COLO829 (cell line): Measurements from ENCODE around the gene RARB.

Experiments
- DNase-seq: peaks from one replicate; pipeline ENCODE4 v3.0.0; 2012; ENCODE audit warnings: low spot score

The RARB gene

GRCh38 chr3:25423780-25424588 is 4.1 kb upstream of the RARB start:
- DNase-seq, result peak; percentile 98

- DNase-seq, result no peak
Measured at GRCh38 chr3:25424614-25425013, 3.4 kb upstream of the RARB start.

GRCh38 chr3:25426408-25426807 is 1.7 kb upstream of the RARB start:
- no peak for DNase-seq

DNA sequence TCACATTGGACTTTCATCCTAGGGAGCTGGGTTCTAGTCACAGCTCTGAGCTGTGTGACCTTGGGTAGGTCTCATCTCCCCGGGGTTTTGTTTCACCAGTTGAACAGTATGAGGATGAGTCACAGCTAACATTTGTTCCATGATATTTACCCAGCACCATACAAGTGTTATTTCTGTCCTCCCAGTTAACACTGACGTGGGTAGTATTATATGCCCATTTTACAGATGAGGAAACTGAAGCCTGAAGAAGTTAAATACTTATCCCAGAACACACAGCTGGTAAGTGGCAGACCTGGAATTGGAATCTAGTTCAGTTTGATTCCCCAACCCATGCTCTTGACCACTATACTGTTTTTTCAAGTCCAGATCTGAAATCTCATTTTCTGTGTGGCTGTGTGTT is 908 bp upstream of the RARB start:
- DNase-seq, result no peak

DNA sequence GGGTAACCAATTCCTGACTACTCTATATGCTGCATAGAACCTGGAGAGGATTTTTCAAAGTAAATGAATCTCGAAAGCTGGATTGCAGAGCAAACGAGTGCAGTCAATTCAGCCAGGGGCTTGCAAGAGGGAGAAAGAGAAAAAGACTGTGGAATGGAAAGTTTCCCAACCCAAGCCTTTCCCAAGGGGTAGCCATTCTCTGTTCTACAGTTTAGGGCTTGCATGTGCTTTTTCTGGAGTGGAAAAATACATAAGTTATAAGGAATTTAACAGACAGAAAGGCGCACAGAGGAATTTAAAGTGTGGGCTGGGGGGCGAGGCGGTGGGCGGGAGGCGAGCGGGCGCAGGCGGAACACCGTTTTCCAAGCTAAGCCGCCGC is 511 bp upstream of the RARB start:
- DNase-seq, result no peak

DNA sequence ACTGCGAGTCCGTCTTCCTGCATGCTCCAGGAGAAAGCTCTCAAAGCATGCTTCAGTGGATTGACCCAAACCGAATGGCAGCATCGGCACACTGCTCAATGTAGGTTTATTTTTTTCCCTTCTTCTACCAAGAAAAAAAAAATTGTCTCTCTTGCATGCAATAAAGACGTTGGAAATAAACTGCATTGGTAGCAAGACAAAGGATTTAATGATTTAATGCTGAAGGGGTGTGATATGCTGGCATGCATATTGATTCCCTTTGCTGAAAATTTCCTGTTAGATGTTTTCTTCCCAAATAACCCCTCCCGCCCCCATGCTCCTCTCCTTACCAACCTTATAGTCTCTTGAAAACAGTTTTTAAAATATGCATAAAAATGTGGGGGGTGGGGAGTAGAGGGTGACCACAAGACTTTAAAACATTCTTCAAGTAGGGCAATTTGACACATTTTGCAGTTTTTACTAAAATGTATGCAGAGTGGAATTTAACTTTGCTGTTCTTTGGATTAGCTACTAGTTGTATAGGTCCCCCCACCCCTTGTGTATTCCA is 799 bp downstream of the RARB start:
- DNase-seq, result no peak

GRCh38 chr3:25429361-25430286 is 1.6 kb downstream of the RARB start:
- DNase-seq, result no peak

DNA sequence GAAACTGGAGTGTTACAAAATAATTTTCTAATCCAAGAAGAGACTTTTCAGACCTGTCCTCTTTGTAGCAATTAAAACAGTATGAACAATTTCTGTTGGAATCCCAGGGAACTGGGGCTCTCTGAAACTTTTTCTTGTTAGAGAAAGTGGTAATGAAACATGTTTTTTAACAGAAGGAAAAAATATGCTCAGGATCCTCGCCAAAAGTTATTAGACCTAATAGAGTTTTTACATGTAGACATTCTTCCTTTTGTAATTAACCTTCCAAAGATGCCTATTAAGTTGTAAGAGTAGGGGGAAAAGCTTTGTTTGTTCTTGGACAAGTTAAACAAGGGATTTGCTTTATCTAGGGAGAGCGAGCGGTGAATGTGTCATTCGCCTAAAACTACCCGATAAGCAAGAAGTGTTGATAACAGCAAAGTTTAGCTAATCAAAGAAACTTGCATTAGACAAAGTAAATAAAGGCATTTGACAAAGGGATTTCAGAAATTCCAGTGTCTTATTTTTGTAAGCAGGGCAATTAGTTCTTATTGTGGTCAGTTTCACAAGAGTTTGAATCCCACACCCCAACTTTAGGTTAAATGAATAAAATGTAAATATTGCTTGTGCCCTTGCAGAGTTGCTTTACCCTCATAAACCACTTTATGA is 2.3 kb downstream of the RARB start:
- DNase-seq, result no peak

- no peak for DNase-seq
Measured at GRCh38 chr3:25430935-25431770, 3.1 kb downstream of the RARB start.

GRCh38 chr3:25432176-25432720 is 4.2 kb downstream of the RARB start:
- no peak for DNase-seq

GRCh38 chr3:25433106-25433505 is 5.0 kb downstream of the RARB start:
- no peak for DNase-seq

DNA sequence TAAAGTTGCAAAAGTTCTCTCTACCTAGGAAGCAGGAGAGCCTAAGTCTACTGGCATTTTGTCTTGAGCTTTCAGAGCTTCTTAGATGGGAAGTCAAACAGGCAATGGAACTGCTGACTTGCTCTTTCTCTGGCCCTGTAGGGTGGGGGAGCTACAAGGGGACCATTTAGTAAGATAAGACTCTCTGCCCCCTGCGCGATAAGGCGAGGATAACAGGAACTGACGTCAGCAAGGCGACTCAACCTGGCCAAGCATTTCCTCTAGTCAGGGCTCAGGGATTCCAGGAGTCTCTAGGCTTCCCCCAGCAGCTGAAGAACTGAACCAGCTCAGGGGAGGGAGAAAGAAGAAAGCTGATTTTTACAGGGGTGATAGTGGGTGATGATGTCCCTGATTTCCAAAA is 5.8 kb downstream of the RARB start:
- no peak for DNase-seq

DNA sequence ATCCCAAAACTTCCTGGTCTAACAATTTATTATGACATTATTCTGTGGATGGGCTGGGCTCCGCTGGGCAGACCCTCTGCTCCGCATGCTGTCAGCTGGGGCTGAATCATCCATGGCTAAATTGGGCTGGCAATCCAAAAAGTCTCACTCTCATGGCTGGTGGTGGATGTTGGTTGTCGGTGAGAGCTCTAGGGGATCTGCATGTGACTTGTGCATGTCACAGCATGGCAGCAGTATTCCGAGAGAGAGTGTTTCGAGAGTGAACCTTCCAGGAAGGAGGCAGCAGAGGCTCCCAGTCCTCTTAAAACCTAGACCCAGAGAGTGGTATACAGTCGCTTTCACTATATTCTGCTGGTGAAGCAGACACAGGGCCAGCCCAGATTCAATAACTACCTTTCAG is 9.9 kb downstream of the RARB start:
- DNase-seq, result no peak

GRCh38 chr3:25438791-25439555 is 10.9 kb downstream of the RARB start:
- no peak for DNase-seq

DNA sequence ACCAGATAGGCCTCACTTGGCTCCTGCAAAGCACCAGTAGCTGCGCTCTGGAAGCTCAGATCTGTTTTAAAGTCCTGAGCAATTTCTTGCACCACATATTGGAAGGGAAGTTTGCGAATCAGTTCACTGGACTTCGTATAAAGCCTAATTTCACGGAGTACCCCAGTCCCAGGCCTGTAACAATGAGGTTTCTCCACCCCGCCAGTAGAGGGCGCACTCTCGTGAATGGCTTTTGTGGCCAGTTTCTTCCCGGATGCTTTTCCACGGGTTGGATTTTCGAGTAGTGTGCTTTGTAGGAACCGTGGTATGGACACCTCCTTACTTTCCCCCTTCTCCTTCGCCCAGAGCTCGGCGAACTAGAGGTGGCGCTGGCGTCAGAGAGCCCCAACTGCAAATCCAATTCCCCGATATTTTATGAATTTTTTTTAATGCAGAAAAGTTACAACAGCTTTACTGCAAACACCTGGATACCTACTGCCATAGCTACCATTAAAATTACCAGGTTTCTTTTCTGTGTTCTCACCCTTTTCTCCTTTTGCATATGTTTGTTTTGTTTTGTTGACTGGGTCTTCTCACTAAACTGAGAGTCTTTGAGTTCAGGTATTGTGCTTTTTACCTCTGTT is 13.3 kb downstream of the RARB start:
- DNase-seq, result no peak

- no peak for DNase-seq
Measured at GRCh38 chr3:25442486-25442885, 14.4 kb downstream of the RARB start.

GRCh38 chr3:25444273-25444672 is 16.2 kb downstream of the RARB start:
- no peak for DNase-seq

- no peak for DNase-seq
Measured at GRCh38 chr3:25445731-25446130, 17.7 kb downstream of the RARB start.

DNA sequence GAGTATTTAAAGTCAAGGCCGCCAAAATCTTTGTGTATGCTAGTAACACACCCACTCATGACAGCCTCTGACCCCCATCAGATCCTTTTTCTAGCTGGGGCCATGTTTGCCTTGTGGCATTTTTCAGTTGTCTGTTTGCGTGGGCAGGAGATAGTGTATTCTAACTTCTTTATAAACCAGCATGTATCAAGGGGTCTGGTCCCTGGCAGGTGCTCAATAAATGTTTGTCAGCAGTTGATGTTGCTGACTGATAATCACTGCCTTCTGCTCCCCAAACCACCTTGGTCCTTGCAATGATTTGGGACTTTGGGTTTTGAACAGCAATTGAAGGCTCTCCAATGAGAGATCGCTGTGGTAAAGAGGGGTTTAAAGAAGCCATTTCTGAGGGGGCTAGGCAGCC is 19.2 kb downstream of the RARB start:
- no peak for DNase-seq

GRCh38 chr3:25447925-25448324 is 19.9 kb downstream of the RARB start:
- no peak for DNase-seq
